Measurements from ENCODE around the gene DTD1.

The DTD1 gene

DNA sequence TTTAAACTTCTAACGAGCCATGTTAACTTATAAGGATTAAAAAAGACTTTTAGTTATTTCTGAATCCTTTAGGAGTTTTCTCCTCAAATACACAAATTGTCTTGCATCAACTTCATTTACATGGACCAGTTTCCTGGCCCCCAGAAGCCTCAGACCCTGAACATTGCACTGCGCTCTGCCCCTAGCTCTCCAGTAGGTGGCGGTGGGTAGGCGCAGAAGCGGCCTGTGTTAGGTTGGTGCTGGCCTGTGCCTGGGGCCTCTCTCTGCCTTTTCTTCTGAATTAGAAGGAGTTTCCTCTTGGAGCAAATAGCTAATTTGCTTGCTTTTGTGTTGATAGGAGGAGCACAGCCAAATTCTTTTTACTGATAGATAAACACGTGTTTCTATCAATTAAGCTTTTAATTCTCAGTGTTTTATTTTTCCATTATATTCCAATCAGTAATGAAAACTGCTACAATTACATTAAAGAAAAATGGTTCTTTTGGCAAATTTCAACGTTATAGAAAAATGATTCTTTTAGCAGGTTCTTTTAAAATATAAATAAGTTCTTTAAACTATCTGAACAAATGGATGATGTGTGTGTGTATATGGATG is 44.4 kb downstream of the DTD1 start:
- Histone ChIP-seq H3K36me3 (ENCODE audit: control insufficient read depth in 2 of 2, insufficient read depth in 2 of 2, low read length in 2 of 2) (peaks cover 3 to 4% of the 10 kb centered on the region in 2 donors), H3K9me3 (ENCODE audit: control insufficient read depth in 2 of 2, low read length in 2 of 2) (no peaks in the 10 kb centered on the region), H3K9ac (ENCODE audit: low read depth in 1 of 2, low read length in 2 of 2) (no peak overlapping the region), H3K4me3 (ENCODE audit: low read length in 2 of 2) (no peak overlapping the region), H3K27me3 (ENCODE audit: control insufficient read depth in 2 of 2, insufficient read depth in 2 of 2, low read length in 2 of 2) (no peaks in the 10 kb centered on the region), H3K4me1 (ENCODE audit: control insufficient read depth in 2 of 2, insufficient read depth in 2 of 2, low read length in 2 of 2) (no peaks in the 10 kb centered on the region), H3K27ac (ENCODE audit: low read depth in 2 of 2, low read length in 2 of 2) (no peak overlapping the region)

DNA sequence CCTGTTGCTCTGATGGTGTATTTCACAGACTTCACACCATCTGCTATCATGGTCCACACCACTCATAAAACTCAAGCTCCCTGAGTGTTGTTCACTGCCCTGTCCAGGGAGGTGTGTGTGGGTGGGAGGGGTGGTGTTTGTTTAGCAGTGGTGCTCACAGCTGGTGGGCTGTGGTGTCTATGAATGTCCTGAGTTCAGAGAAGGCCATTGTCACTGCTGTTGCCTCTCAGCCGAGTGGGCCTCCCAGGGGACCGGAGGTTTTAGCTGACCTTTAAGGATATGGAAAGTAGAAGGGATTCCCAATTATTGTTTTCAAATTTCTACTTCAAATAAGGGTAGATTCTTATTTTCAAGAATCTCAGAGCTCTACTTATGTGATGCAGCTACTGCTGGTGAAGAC is 45.6 kb downstream of the DTD1 start:
- no peak overlapping the region for H3K9ac ChIP-seq (ENCODE audit: low read depth in 1 of 2, low read length in 2 of 2)
- H3K27ac ChIP-seq (ENCODE audit: low read depth in 2 of 2, low read length in 2 of 2) = no peak overlapping the region

DNA sequence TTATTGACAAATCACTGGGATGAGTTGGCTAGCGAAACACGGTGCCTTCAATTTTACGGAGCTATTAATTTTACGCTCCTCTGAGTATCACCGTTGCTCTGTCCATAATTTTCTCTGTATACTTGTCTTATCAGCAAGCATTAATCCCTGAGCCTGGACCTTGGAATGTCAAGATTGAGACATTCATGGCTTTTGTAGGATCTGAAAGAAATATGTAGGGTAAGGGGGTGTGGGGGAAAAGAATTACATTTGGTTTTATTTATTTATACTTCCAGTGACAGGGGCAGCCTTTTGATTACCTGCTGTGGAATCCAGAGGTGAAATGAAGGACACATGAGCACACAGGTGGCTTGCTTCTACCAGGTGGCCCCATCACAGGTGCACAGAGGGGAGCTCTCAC is 46.6 kb downstream of the DTD1 start:
- H3K27ac ChIP-seq (ENCODE audit: low read depth in 2 of 2, low read length in 2 of 2) = no peak overlapping the region
- no peaks in the 10 kb centered on the region for H3K9me3 ChIP-seq (ENCODE audit: control insufficient read depth in 2 of 2, low read length in 2 of 2)
- no peak overlapping the region for H3K4me3 ChIP-seq (ENCODE audit: low read length in 2 of 2)
- H3K9ac ChIP-seq (ENCODE audit: low read depth in 1 of 2, low read length in 2 of 2) = no peak overlapping the region
- H3K27me3 ChIP-seq (ENCODE audit: control insufficient read depth in 2 of 2, insufficient read depth in 2 of 2, low read length in 2 of 2) = no peaks in the 10 kb centered on the region
- no peaks in the 10 kb centered on the region for H3K4me1 ChIP-seq (ENCODE audit: control insufficient read depth in 2 of 2, insufficient read depth in 2 of 2, low read length in 2 of 2)
- no peaks in the 10 kb centered on the region for H3K36me3 ChIP-seq (ENCODE audit: control insufficient read depth in 2 of 2, insufficient read depth in 2 of 2, low read length in 2 of 2)

More for the DNA sequence above, 45.6 kb downstream of the DTD1 start:
- Histone ChIP-seq H3K27me3 (ENCODE audit: control insufficient read depth in 2 of 2, insufficient read depth in 2 of 2, low read length in 2 of 2) (no peaks in the 10 kb centered on the region), H3K9me3 (ENCODE audit: control insufficient read depth in 2 of 2, low read length in 2 of 2) (no peaks in the 10 kb centered on the region), H3K4me3 (ENCODE audit: low read length in 2 of 2) (no peak overlapping the region), H3K36me3 (ENCODE audit: control insufficient read depth in 2 of 2, insufficient read depth in 2 of 2, low read length in 2 of 2) (no peaks in the 10 kb centered on the region), H3K4me1 (ENCODE audit: control insufficient read depth in 2 of 2, insufficient read depth in 2 of 2, low read length in 2 of 2) (no peaks in the 10 kb centered on the region)

DNA sequence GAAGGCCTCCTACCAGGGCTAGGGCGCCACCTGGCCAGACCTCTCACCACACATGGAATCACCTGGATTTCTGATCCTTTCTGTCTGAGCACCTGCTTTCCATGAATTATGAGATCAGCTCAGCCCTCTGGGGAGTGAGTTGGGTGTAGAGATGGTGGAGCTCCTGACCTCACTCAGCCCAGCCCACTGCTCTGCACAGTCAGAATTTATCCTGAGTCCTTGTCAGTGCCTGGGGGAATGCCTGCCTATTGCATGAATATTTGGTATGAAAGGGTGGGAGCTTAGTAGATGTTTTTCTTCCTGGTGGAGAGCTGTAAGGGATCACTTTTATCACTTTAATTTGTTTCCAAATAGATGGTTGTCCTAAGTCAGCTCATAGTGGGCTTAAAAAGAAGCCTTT is 47.5 kb downstream of the DTD1 start:
- H3K27me3 ChIP-seq (ENCODE audit: control insufficient read depth in 2 of 2, insufficient read depth in 2 of 2, low read length in 2 of 2) = no peaks in the 10 kb centered on the region
- H3K36me3 ChIP-seq (ENCODE audit: control insufficient read depth in 2 of 2, insufficient read depth in 2 of 2, low read length in 2 of 2) = no peaks in the 10 kb centered on the region
- H3K27ac ChIP-seq (ENCODE audit: low read depth in 2 of 2, low read length in 2 of 2) = no peak overlapping the region
- H3K4me3 ChIP-seq (ENCODE audit: low read length in 2 of 2) = no peak overlapping the region
- H3K4me1 ChIP-seq (ENCODE audit: control insufficient read depth in 2 of 2, insufficient read depth in 2 of 2, low read length in 2 of 2) = no peaks in the 10 kb centered on the region
- no peak overlapping the region for H3K9ac ChIP-seq (ENCODE audit: low read depth in 1 of 2, low read length in 2 of 2)
- H3K9me3 ChIP-seq (ENCODE audit: control insufficient read depth in 2 of 2, low read length in 2 of 2) = no peaks in the 10 kb centered on the region

DNA sequence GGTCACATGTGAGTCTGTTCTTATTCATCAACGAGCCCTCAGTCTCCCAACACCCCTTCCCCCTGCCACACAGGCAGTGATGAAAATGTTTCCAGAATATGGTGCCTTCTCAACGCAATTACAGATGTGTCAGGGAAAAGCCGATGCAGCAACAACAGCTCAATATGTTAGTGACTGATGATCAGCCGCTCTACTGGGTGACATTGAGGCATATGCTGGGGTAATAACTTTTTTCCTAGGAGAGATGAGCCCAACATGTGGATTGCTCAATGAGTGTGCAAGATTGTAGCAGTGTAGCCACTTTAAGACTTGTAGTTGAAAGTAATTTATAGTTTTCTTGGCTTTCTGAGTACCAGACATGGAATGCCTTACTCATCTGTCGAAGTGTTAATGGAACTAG is 49.4 kb downstream of the DTD1 start:
- Histone ChIP-seq H3K9ac (ENCODE audit: low read depth in 1 of 2, low read length in 2 of 2) (no peak overlapping the region), H3K27me3 (ENCODE audit: control insufficient read depth in 2 of 2, insufficient read depth in 2 of 2, low read length in 2 of 2) (no peaks in the 10 kb centered on the region), H3K4me1 (ENCODE audit: control insufficient read depth in 2 of 2, insufficient read depth in 2 of 2, low read length in 2 of 2) (no peaks in the 10 kb centered on the region), H3K36me3 (ENCODE audit: control insufficient read depth in 2 of 2, insufficient read depth in 2 of 2, low read length in 2 of 2) (no peaks in the 10 kb centered on the region), H3K27ac (ENCODE audit: low read depth in 2 of 2, low read length in 2 of 2) (no peak overlapping the region), H3K9me3 (ENCODE audit: control insufficient read depth in 2 of 2, low read length in 2 of 2) (no peaks in the 10 kb centered on the region), H3K4me3 (ENCODE audit: low read length in 2 of 2) (no peak overlapping the region)

DNA sequence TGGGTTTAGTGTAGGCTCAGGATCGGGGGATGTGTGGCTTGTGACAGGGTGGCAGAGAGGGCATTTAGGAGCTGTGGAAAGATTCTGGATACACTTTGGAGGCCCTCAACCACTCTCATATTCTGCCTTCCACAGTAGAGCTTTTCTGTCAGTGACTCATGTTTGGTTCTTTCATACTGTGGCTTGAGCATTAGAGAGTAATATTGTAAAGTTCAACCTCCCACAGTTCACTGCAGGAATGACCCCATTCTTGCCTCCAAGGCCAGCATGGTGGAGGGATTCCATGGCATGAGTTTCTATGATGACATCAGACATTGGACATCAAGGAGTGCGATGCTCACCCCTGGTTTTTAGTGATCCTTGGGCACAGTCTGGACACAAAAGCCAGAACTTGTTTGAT is 50.9 kb downstream of the DTD1 start:
- H3K4me3 ChIP-seq (ENCODE audit: low read length in 2 of 2) = no peak overlapping the region
- no peaks in the 10 kb centered on the region for H3K27me3 ChIP-seq (ENCODE audit: control insufficient read depth in 2 of 2, insufficient read depth in 2 of 2, low read length in 2 of 2)
- no peak overlapping the region for H3K27ac ChIP-seq (ENCODE audit: low read depth in 2 of 2, low read length in 2 of 2)
- H3K9me3 ChIP-seq (ENCODE audit: control insufficient read depth in 2 of 2, low read length in 2 of 2) = no peaks in the 10 kb centered on the region
- no peaks in the 10 kb centered on the region for H3K36me3 ChIP-seq (ENCODE audit: control insufficient read depth in 2 of 2, insufficient read depth in 2 of 2, low read length in 2 of 2)
- H3K9ac ChIP-seq (ENCODE audit: low read depth in 1 of 2, low read length in 2 of 2) = no peak overlapping the region
- no peaks in the 10 kb centered on the region for H3K4me1 ChIP-seq (ENCODE audit: control insufficient read depth in 2 of 2, insufficient read depth in 2 of 2, low read length in 2 of 2)

GRCh38 chr20:18639501-18639979 is 51.7 kb downstream of the DTD1 start:
- H3K36me3 ChIP-seq (ENCODE audit: control insufficient read depth in 2 of 2, insufficient read depth in 2 of 2, low read length in 2 of 2) = no peaks in the 10 kb centered on the region
- H3K27me3 ChIP-seq (ENCODE audit: control insufficient read depth in 2 of 2, insufficient read depth in 2 of 2, low read length in 2 of 2) = no peaks in the 10 kb centered on the region
- H3K9me3 ChIP-seq (ENCODE audit: control insufficient read depth in 2 of 2, low read length in 2 of 2) = no peaks in the 10 kb centered on the region
- H3K9ac ChIP-seq (ENCODE audit: low read depth in 1 of 2, low read length in 2 of 2) = no peak overlapping the region
- H3K4me1 ChIP-seq (ENCODE audit: control insufficient read depth in 2 of 2, insufficient read depth in 2 of 2, low read length in 2 of 2) = no peaks in the 10 kb centered on the region
- no peak overlapping the region for H3K27ac ChIP-seq (ENCODE audit: low read depth in 2 of 2, low read length in 2 of 2)
- no peak overlapping the region for H3K4me3 ChIP-seq (ENCODE audit: low read length in 2 of 2)

GRCh38 chr20:18645196-18645745 is 57.4 kb downstream of the DTD1 start:
- Histone ChIP-seq H3K9me3 (ENCODE audit: control insufficient read depth in 2 of 2, low read length in 2 of 2) (no peaks in the 10 kb centered on the region), H3K4me1 (ENCODE audit: control insufficient read depth in 2 of 2, insufficient read depth in 2 of 2, low read length in 2 of 2) (no peaks in the 10 kb centered on the region), H3K4me3 (ENCODE audit: low read length in 2 of 2) (no peak overlapping the region), H3K9ac (ENCODE audit: low read depth in 1 of 2, low read length in 2 of 2) (no peak overlapping the region), H3K36me3 (ENCODE audit: control insufficient read depth in 2 of 2, insufficient read depth in 2 of 2, low read length in 2 of 2) (no peaks in the 10 kb centered on the region), H3K27ac (ENCODE audit: low read depth in 2 of 2, low read length in 2 of 2) (no peak overlapping the region), H3K27me3 (ENCODE audit: control insufficient read depth in 2 of 2, insufficient read depth in 2 of 2, low read length in 2 of 2) (no peaks in the 10 kb centered on the region)

- no peaks in the 10 kb centered on the region for H3K27me3 ChIP-seq (ENCODE audit: control insufficient read depth in 2 of 2, insufficient read depth in 2 of 2, low read length in 2 of 2)
Observed at GRCh38 chr20:18645851-18646250, 58.0 kb downstream of the DTD1 start.

GRCh38 chr20:18647777-18648176 is 59.9 kb downstream of the DTD1 start:
- no peaks in the 10 kb centered on the region for H3K9me3 ChIP-seq (ENCODE audit: control insufficient read depth in 2 of 2, low read length in 2 of 2)
- H3K9ac ChIP-seq (ENCODE audit: low read depth in 1 of 2, low read length in 2 of 2) = no peak overlapping the region
- H3K36me3 ChIP-seq (ENCODE audit: control insufficient read depth in 2 of 2, insufficient read depth in 2 of 2, low read length in 2 of 2) = no peaks in the 10 kb centered on the region
- H3K4me1 ChIP-seq (ENCODE audit: control insufficient read depth in 2 of 2, insufficient read depth in 2 of 2, low read length in 2 of 2) = no peaks in the 10 kb centered on the region
- H3K4me3 ChIP-seq (ENCODE audit: low read length in 2 of 2) = no peak overlapping the region
- H3K27me3 ChIP-seq (ENCODE audit: control insufficient read depth in 2 of 2, insufficient read depth in 2 of 2, low read length in 2 of 2) = no peaks in the 10 kb centered on the region
- no peak overlapping the region for H3K27ac ChIP-seq (ENCODE audit: low read depth in 2 of 2, low read length in 2 of 2)

More at GRCh38 chr20:18645851-18646250, 58.0 kb downstream of the DTD1 start:
- no peaks in the 10 kb centered on the region for H3K9me3 ChIP-seq (ENCODE audit: control insufficient read depth in 2 of 2, low read length in 2 of 2)
- no peak overlapping the region for H3K9ac ChIP-seq (ENCODE audit: low read depth in 1 of 2, low read length in 2 of 2)
- no peak overlapping the region for H3K27ac ChIP-seq (ENCODE audit: low read depth in 2 of 2, low read length in 2 of 2)
- no peaks in the 10 kb centered on the region for H3K36me3 ChIP-seq (ENCODE audit: control insufficient read depth in 2 of 2, insufficient read depth in 2 of 2, low read length in 2 of 2)
- H3K4me1 ChIP-seq (ENCODE audit: control insufficient read depth in 2 of 2, insufficient read depth in 2 of 2, low read length in 2 of 2) = no peaks in the 10 kb centered on the region
- no peak overlapping the region for H3K4me3 ChIP-seq (ENCODE audit: low read length in 2 of 2)

All from mucosa of rectum (tissue), 2 donors.